Ovary (tissue), 9 donors: ENCODE results near the gene TRIM10. TPM values are rescaled to one million over a fixed set of nuclear protein-coding genes. Genes with fewer than 3 reads are reported as not detected.

Experiments used
- DNase-seq, 5 donors: peaks; one replicate each; pipeline ENCODE4 v3.0.0-alpha.2; 2019 to 2020
- H3K27ac ChIP-seq, 2 donors: fragments of 200-600 bp; one replicate each; pipeline versions ENCODE4 v1.5.1 to v1.8.0; 2019 to 2022
- H3K27me3 ChIP-seq: fragments of 200-600 bp; one replicate; pipeline ENCODE4 v1.8.0; 2022
- H3K36me3 ChIP-seq: fragments of 200-600 bp; sonication (generic); one replicate; pipeline ENCODE4 v1.5.1; 2019
- H3K4me1 ChIP-seq: one replicate; pipeline ENCODE4 v1.8.1; 2013; ENCODE audit warnings: mild to moderate bottlenecking, moderate library complexity; ENCODE audit not compliant: insufficient read depth
- H3K4me3 ChIP-seq: fragments of 200-600 bp; sonication (generic); one replicate; pipeline ENCODE4 v1.5.1; 2017
- H3K9me3 ChIP-seq, 2 donors: fragments of 200-600 bp in 1 of 2; sonication (generic) in 1 of 2; one replicate each; pipeline versions ENCODE4 v1.5.1 to v1.8.1; 2013 to 2019; ENCODE audit warnings: mild to moderate bottlenecking in 1 of 2, moderate library complexity in 1 of 2
- EP300 ChIP-seq: sonication (generic); formaldehyde crosslinking; IDR thresholded peaks from one replicate; pipeline ENCODE4 v1.6.1; 2017; ENCODE audit warnings: antibody characterized with exemption
- POLR2A ChIP-seq: fragments of 450-650 bp; IDR thresholded peaks from one replicate; pipeline ENCODE4 v1.6.1; 2017; ENCODE audit warnings: antibody characterized with exemption, mild to moderate bottlenecking, moderate library complexity
- WGBS, 3 donors: extraction: QIAGEN DNeasy Blood & Tissue Kit in 1 of 3; methylation state at CpG; one replicate each; pipeline versions ENCODE4 v1.1.5 to v1.1.7; 2013 to 2017; 5-methylcytosine and 5-hydroxymethylcytosine counted together
- intact Hi-C, 4 donors: fragments of 100-400 bp; cut with DNase I; formaldehyde crosslinking; loops; one replicate each; pipeline versions ENCODE4 v1.11.0 to v1.15.1; 2022 to 2023
- polyA plus RNA-seq, 2 donors: library from polyadenylated mRNA; stranded (reverse); fragments of 200-250 nt in 1 of 2; fragments of 350-450 nt in 1 of 2; fragmentation: Illumina TruSeq in 1 of 2; extraction: RNeasy Lipid Tissue Mini Kit (QIAGEN cat#74804) in 1 of 2; gene quantifications; one replicate each; pipeline ENCODE4 v1.2.3, GENCODE V29; 2013 to 2014
- total RNA-seq, 7 donors: library from RNA; depleted of rRNA in 2 of 7; stranded (reverse); fragments of >200 nt in 2 of 7; fragmentation: NEBNext Ultra II Directional in 3 of 7; extraction: Animal tissue kit (Norgen Biotek cat#: 25700) in 3 of 7; gene quantifications; one replicate each; pipeline versions ENCODE4 v1.1.0 to v1.2.4, GENCODE V29; 2016 to 2023
- TF ChIP-seq, protein P1 (sequence below), 3 donors: fragments of 450-650 bp in 2 of 3; fragments of 200-600 bp in 1 of 3; IDR thresholded peaks; one replicate each; pipeline versions ENCODE4 v1.5.1 to v1.8.0; 2016 to 2022; ENCODE audit warnings: antibody characterized with exemption in 3 of 3, mild to moderate bottlenecking in 1 of 3
- donor health status: DM: no; HTN: no; CAD: no; lungs with moderate emphysema.
- donor health status: DM: no; HTN: no; CAD: no.
- donor health status: Bipolar disorder and iron deficiency.
- donor health status: DM: yes; HTN: yes; CAD: no.
- donor health status: DM: no; HTN: no; CAD: no.
- donor health status: DM: yes; HTN: yes; CAD: no.

The TRIM10 gene
- total and polyA plus RNA-seq, 9 donors: 0.10 TPM; not detected in 8

GRCh38 chr6:30198166-30199084, 37.4 kb upstream of the TRIM10 start:
- TF ChIP-seq EP300 (no peak), POLR2A (no peak)
- TF ChIP-seq, protein P1, sequence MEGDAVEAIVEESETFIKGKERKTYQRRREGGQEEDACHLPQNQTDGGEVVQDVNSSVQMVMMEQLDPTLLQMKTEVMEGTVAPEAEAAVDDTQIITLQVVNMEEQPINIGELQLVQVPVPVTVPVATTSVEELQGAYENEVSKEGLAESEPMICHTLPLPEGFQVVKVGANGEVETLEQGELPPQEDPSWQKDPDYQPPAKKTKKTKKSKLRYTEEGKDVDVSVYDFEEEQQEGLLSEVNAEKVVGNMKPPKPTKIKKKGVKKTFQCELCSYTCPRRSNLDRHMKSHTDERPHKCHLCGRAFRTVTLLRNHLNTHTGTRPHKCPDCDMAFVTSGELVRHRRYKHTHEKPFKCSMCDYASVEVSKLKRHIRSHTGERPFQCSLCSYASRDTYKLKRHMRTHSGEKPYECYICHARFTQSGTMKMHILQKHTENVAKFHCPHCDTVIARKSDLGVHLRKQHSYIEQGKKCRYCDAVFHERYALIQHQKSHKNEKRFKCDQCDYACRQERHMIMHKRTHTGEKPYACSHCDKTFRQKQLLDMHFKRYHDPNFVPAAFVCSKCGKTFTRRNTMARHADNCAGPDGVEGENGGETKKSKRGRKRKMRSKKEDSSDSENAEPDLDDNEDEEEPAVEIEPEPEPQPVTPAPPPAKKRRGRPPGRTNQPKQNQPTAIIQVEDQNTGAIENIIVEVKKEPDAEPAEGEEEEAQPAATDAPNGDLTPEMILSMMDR (IDR thresholded peaks at IDR 0.05): no peak
- Histone ChIP-seq H3K27me3 (no peaks in the 10 kb centered on the region), H3K27ac (no peak overlapping the region), H3K4me1 (no peaks in the 10 kb centered on the region), H3K9me3 (no peaks in the 10 kb centered on the region), H3K4me3 (no peak overlapping the region), H3K36me3 (no peaks in the 10 kb centered on the region)
- no peak for DNase-seq
- WGBS, 3 donors: 92 to 95% (median 93%) methylated on average over 34 of the region's 34 CpGs
- intact Hi-C loops: no loop called here

DNA sequence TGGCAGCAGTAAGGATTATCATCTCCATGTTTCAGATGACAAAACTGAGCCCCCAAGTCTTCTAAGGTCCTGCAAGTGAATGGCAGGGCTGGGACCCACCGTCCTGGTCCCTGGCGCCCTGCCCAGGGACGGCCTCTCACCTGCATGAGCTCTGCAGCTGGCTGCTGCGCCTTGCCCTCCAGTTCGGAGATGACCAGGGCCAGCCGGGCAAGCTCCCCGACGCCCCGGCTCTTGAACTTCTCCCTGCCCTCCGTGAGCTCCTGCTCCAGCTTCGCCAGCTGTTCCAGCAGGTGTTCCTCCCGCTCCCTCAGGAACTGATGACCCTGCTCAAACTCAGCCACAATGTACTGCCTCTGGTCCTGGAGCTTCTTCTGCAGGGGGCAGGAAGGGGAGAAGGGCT, 35.4 kb upstream of the TRIM10 start:
- DNase-seq: no peak
- Histone ChIP-seq H3K4me1 (no peaks in the 10 kb centered on the region), H3K36me3 (no peaks in the 10 kb centered on the region), H3K27ac (no peak overlapping the region), H3K9me3 (no peaks in the 10 kb centered on the region), H3K4me3 (no peak overlapping the region), H3K27me3 (no peaks in the 10 kb centered on the region)
- WGBS, 3 donors: 93 to 97% (median 93%) methylated on average over 12 of the region's 12 CpGs
- TF ChIP-seq POLR2A (no peak), EP300 (no peak)
- TF ChIP-seq, protein P1 (IDR thresholded peaks at IDR 0.05): no peak
- intact Hi-C loops: no loop called here

DNA sequence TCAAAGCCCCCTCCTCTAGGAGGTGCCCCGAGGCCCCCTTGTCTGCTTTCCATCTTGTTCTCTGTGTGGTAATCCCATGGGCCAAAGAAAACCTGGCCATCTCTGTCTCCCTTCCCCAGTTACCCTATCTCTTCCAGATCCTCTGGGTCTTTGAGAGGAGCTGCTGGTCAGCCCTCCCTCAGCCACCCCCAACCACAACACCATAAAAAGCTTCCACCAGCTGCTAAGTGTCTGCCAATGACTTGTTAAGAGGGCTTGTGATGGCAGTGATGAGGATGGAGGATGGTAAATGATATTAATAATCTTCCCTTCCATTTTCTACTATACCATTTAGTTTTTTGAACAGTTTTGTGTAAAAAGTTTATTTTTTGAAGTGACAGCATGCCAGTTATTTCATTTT, 34.9 kb upstream of the TRIM10 start:
- H3K4me3 ChIP-seq: no peak overlapping the region
- 86 to 100% (median 96%) methylated on average over 1 of the region's 1 CpG for WGBS, 3 donors
- H3K36me3 ChIP-seq: no peaks in the 10 kb centered on the region

GRCh38 chr6:30194797-30195690, 34.0 kb upstream of the TRIM10 start:
- DNase-seq: no peak
- intact Hi-C loops: no loop called here
- Histone ChIP-seq H3K27ac (no peak overlapping the region), H3K36me3 (no peaks in the 10 kb centered on the region), H3K9me3 (no peaks in the 10 kb centered on the region), H3K27me3 (no peaks in the 10 kb centered on the region), H3K4me3 (no peak overlapping the region), H3K4me1 (no peaks in the 10 kb centered on the region)
- 88 to 91% (median 90%) methylated on average over 8 of the region's 8 CpGs for WGBS, 3 donors
- TF ChIP-seq POLR2A: no peak
- TF ChIP-seq, protein P1 (IDR thresholded peaks at IDR 0.05): no peak
- no peak for TF ChIP-seq EP300

More for the DNA sequence above, 34.9 kb upstream of the TRIM10 start:
- intact Hi-C loops: no loop called here
- TF ChIP-seq POLR2A: no peak
- TF ChIP-seq, protein P1 (IDR thresholded peaks at IDR 0.05): no peak
- TF ChIP-seq EP300: no peak
- no peaks in the 10 kb centered on the region for H3K4me1 ChIP-seq
- no peaks in the 10 kb centered on the region for H3K9me3 ChIP-seq
- DNase-seq: no peak
- H3K27ac ChIP-seq: no peak overlapping the region
- no peaks in the 10 kb centered on the region for H3K27me3 ChIP-seq
